PFSK-1 (cell line): ENCODE results near the gene NR1D2.

ENCODE experiments used
- POLR2AphosphoS5 ChIP-seq: IDR thresholded peaks from 2 replicates; pipeline ENCODE4 v1.6.1; 2012; ENCODE audit warnings: low read depth, mild to moderate bottlenecking, control low read depth, low read length, moderate library complexity
- TF ChIP-seq, protein P1 (sequence below), 2 experiments: IDR thresholded peaks; 2 replicates each; pipeline versions ENCODE4 v1.6.1 to v1.8.0; 2011 to 2012; ENCODE audit warnings: low read depth in 2 of 2, low read length in 2 of 2, control low read depth in 1 of 2, inconsistent platforms in 1 of 2, mild to moderate bottlenecking in 1 of 2, moderate library complexity in 1 of 2; ENCODE audit not compliant: insufficient read depth in 1 of 2

GRCh38 chr3:23923786-23924185 is 21.3 kb upstream of the NR1D2 start:
- TF ChIP-seq POLR2AphosphoS5, result no peak
- TF ChIP-seq, protein P1, sequence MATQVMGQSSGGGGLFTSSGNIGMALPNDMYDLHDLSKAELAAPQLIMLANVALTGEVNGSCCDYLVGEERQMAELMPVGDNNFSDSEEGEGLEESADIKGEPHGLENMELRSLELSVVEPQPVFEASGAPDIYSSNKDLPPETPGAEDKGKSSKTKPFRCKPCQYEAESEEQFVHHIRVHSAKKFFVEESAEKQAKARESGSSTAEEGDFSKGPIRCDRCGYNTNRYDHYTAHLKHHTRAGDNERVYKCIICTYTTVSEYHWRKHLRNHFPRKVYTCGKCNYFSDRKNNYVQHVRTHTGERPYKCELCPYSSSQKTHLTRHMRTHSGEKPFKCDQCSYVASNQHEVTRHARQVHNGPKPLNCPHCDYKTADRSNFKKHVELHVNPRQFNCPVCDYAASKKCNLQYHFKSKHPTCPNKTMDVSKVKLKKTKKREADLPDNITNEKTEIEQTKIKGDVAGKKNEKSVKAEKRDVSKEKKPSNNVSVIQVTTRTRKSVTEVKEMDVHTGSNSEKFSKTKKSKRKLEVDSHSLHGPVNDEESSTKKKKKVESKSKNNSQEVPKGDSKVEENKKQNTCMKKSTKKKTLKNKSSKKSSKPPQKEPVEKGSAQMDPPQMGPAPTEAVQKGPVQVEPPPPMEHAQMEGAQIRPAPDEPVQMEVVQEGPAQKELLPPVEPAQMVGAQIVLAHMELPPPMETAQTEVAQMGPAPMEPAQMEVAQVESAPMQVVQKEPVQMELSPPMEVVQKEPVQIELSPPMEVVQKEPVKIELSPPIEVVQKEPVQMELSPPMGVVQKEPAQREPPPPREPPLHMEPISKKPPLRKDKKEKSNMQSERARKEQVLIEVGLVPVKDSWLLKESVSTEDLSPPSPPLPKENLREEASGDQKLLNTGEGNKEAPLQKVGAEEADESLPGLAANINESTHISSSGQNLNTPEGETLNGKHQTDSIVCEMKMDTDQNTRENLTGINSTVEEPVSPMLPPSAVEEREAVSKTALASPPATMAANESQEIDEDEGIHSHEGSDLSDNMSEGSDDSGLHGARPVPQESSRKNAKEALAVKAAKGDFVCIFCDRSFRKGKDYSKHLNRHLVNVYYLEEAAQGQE (IDR thresholded peaks at IDR 0.05; ENCODE audit: insufficient read depth in 1 of 2, low read depth in 2 of 2, low read length in 2 of 2), result no peak
